Measurements from ENCODE around the gene TTLL11. TPM values are rescaled to one million over a fixed set of nuclear protein-coding genes. Genes with fewer than 3 reads are reported as not detected.
A peak's percentile ranks its signal among the peaks of the same experiment; 100 is the strongest.

The TTLL11 gene
- total RNA-seq, 1 donor from 2014 or later, result 0.75 TPM

DNA sequence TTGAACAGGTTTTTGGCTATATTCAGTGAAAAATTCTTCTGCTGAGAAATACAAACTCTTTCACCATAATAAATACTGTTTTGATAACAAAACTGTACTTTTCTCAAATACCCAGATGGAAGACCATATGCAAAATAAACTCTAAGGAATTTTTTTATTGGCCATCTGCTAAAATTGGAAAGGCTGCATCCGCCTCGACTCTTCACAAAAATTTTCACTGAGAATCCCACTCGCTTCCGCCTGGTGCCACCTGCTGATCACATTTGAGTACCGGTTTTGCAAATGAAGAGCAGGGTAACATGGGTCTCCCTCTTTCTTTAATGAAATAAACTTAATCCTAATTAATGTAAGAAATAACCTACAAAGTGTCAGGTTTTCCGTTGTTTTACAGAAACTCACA, 76.4 kb downstream of the TTLL11 start:
- peaks cover 5% of the 10 kb centered on the region for H3K27me3 Mint-ChIP-seq (ENCODE audit: insufficient read depth, low read depth)
- no peak for TF ChIP-seq EZH2 (IDR thresholded peaks at IDR 0.05)
- TF ChIP-seq, protein P1, sequence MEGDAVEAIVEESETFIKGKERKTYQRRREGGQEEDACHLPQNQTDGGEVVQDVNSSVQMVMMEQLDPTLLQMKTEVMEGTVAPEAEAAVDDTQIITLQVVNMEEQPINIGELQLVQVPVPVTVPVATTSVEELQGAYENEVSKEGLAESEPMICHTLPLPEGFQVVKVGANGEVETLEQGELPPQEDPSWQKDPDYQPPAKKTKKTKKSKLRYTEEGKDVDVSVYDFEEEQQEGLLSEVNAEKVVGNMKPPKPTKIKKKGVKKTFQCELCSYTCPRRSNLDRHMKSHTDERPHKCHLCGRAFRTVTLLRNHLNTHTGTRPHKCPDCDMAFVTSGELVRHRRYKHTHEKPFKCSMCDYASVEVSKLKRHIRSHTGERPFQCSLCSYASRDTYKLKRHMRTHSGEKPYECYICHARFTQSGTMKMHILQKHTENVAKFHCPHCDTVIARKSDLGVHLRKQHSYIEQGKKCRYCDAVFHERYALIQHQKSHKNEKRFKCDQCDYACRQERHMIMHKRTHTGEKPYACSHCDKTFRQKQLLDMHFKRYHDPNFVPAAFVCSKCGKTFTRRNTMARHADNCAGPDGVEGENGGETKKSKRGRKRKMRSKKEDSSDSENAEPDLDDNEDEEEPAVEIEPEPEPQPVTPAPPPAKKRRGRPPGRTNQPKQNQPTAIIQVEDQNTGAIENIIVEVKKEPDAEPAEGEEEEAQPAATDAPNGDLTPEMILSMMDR (IDR thresholded peaks at IDR 0.05), result peak; percentile 47
- H3K9me3 Mint-ChIP-seq, result no peaks in the 10 kb centered on the region
- Histone ChIP-seq H3K27ac (no peak overlapping the region), H3K27me3 (peaks cover 9% of the 10 kb centered on the region), H3K9ac (no peak overlapping the region), H3F3A (ENCODE audit: low read depth) (no peaks in the 10 kb centered on the region), H3K79me2 (ENCODE audit: low read depth) (no peaks in the 10 kb centered on the region), H3K4me1 (no peaks in the 10 kb centered on the region), H3K4me3 (no peak overlapping the region), H4K20me1 (ENCODE audit: low read depth) (no peaks in the 10 kb centered on the region), H3K36me3 (no peaks in the 10 kb centered on the region), H3K4me2 (no peak overlapping the region), H2AFZ (replicated peaks) (no peak overlapping the region), H3K9me3 (ENCODE audit: low read depth) (no peaks in the 10 kb centered on the region)
- H3K4me3 Mint-ChIP-seq, result no peak overlapping the region
- no peak for DNase-seq (ENCODE audit: low spot score)
- peaks cover 2% of the 10 kb centered on the region for H3K4me1 Mint-ChIP-seq
- no peaks in the 10 kb centered on the region for H3K36me3 Mint-ChIP-seq
- no peak overlapping the region for H3K27ac Mint-ChIP-seq

DNA sequence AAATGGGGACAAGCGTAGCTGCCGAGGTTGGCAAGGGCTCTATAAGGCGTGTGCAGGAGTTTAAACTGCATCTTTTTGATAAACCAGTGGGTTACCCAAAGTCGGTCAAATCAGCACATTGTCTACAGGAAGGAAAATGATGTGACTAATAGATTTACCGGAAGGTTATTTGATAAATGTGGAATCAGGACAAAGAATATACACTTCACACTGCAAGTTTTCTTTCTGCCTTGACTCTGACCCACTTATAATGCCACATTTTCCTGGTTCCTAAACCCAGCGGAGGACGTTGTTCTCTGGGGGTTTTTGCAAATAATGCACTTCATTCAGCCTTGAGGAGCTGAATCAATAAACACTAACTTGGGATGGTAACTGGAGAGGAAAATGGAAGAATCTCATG, 76.8 kb downstream of the TTLL11 start:
- H3K27me3 ChIP-seq, result peaks cover 9% of the 10 kb centered on the region
- H3K9me3 Mint-ChIP-seq, result no peaks in the 10 kb centered on the region
- peaks cover 5% of the 10 kb centered on the region for H3K27me3 Mint-ChIP-seq (ENCODE audit: insufficient read depth, low read depth)
- no peaks in the 10 kb centered on the region for H3K79me2 ChIP-seq (ENCODE audit: low read depth)
- H3K36me3 ChIP-seq, result no peaks in the 10 kb centered on the region
- H3K4me3 Mint-ChIP-seq, result no peak overlapping the region
- no peak overlapping the region for H3K4me3 ChIP-seq
- DNase-seq (ENCODE audit: low spot score), result no peak
- no peak overlapping the region for H3K4me2 ChIP-seq
- no peaks in the 10 kb centered on the region for H3K36me3 Mint-ChIP-seq
- H3K4me1 ChIP-seq, result no peaks in the 10 kb centered on the region
- TF ChIP-seq, protein P1 (IDR thresholded peaks at IDR 0.05), result no peak
- no peak for TF ChIP-seq EZH2phosphoT487 (IDR thresholded peaks at IDR 0.05)
- TF ChIP-seq EZH2 (IDR thresholded peaks at IDR 0.05), result no peak
- H3K27ac ChIP-seq, result no peak overlapping the region
- H3F3A ChIP-seq (ENCODE audit: low read depth), result no peaks in the 10 kb centered on the region
- no peak overlapping the region for H3K9ac ChIP-seq
- no peaks in the 10 kb centered on the region for H4K20me1 ChIP-seq (ENCODE audit: low read depth)
- H3K4me1 Mint-ChIP-seq, result peaks cover 2% of the 10 kb centered on the region
- no peaks in the 10 kb centered on the region for H3K9me3 ChIP-seq (ENCODE audit: low read depth)
- H2AFZ ChIP-seq (replicated peaks), result no peak overlapping the region
- no peak overlapping the region for H3K27ac Mint-ChIP-seq

GRCh38 chr9:122015170-122015821, 77.8 kb downstream of the TTLL11 start:
- Mint-ChIP-seq H3K9me3 (no peaks in the 10 kb centered on the region), H3K27ac (no peak overlapping the region), H3K27me3 (ENCODE audit: insufficient read depth, low read depth) (peaks cover 4% of the 10 kb centered on the region), H3K4me1 (peaks cover 2% of the 10 kb centered on the region), H3K4me3 (no peak overlapping the region), H3K36me3 (no peaks in the 10 kb centered on the region)
- H4K20me1 ChIP-seq (ENCODE audit: low read depth), result no peaks in the 10 kb centered on the region
- no peak overlapping the region for H3K4me2 ChIP-seq
- TF ChIP-seq EZH2 (IDR thresholded peaks at IDR 0.05), result no peak
- TF ChIP-seq, protein P1 (IDR thresholded peaks at IDR 0.05), result no peak
- no peak for TF ChIP-seq EZH2phosphoT487 (IDR thresholded peaks at IDR 0.05)
- H3K4me3 ChIP-seq, result no peak overlapping the region
- H3K79me2 ChIP-seq (ENCODE audit: low read depth), result no peaks in the 10 kb centered on the region
- no peaks in the 10 kb centered on the region for H3K9me3 ChIP-seq (ENCODE audit: low read depth)
- H3K27me3 ChIP-seq, result peaks cover 9% of the 10 kb centered on the region
- H3K4me1 ChIP-seq, result no peaks in the 10 kb centered on the region
- H3K9ac ChIP-seq, result no peak overlapping the region
- H2AFZ ChIP-seq (replicated peaks), result no peak overlapping the region
- no peaks in the 10 kb centered on the region for H3F3A ChIP-seq (ENCODE audit: low read depth)
- no peak for DNase-seq (ENCODE audit: low spot score)
- no peak overlapping the region for H3K27ac ChIP-seq
- H3K36me3 ChIP-seq, result no peaks in the 10 kb centered on the region

Data from neural progenitor cell (in vitro differentiated cells).